Heart left ventricle (tissue), 13 donors: Measurements from ENCODE around the gene LASP1.

ENCODE experiments used
- POLR2A ChIP-seq, 2 donors: fragments of 450-650 bp; IDR thresholded peaks; one replicate each; pipeline ENCODE4 v1.6.1; 2017; ENCODE audit warnings: antibody characterized with exemption in 2 of 2, mild to moderate bottlenecking in 2 of 2, moderate library complexity in 2 of 2
- TF ChIP-seq, protein P1 (sequence below), 12 donors: fragments of 200-600 bp; sonication (generic) in 4 of 12; IDR thresholded peaks; one replicate each; pipeline versions ENCODE4 v1.5.0 to v1.8.0; 2018 to 2022; ENCODE audit warnings: antibody characterized with exemption in 12 of 12, mild to moderate bottlenecking in 5 of 12
- donor health status: ischemic (EF 13 %, LVEDD 7.1; RV severe dilation, severe dysfunction).
- donor health status: DM: no; HTN: yes; CAD: no.
- donor health status: DM: no; HTN: no; CAD: no.
- donor health status: ischemic (EF 25% LVEDD 6.9; RV normal size, moderate dysfunction).
- donor health status: ischemic (EF 25% LVEDD 5.7; RV mildly dilated, moderate dysfunction).
- donor health status: ischemic (EF 35%, LVEDD 5.7; RV mildly dilated, moderate dysfunction).
- donor health status: nonischemic (EF 11% LVEDD 7.7; RV severe dilation, severe dysfunction).
- donor health status: DM: yes; HTN: yes; CAD: no.
- donor health status: PGD.
- donor health status: ischemic (EF 29% LVEDD 5.4; RV normal size, mild dysfunction).
- donor health status: nonischemic (EF 23%, LVEDD 6.1; RV moderate dilation, normal function).

DNA sequence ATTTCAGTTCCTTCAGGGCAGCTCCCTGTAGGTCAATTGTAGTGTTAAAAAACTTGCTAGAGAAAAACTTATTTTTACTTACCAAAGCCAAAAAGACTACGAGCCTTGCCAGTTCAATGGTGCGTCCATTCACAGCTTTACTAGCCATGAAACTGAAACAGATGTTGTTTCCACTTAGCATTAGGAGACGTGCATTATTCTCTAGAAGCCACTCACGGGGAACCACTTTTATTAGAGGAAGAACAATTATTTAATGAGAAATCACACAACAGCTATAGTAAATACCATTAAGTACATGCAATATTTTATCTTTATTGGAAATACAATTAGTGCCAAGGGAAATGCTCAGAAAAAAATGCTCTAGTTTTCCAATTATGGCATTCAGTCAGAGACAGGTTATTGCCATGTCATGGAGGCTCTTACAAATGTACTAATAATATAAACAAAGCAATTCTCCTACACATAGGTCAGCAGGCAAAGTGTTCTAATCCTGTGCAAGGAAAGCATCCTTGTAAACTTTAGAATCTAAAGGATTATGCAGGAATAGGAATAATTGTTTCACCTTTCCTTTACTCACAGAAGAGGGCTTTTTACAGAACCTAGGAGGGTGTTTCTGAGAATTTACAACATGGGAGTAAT is 73.0 kb downstream of the LASP1 start:
- TF ChIP-seq, protein P1, sequence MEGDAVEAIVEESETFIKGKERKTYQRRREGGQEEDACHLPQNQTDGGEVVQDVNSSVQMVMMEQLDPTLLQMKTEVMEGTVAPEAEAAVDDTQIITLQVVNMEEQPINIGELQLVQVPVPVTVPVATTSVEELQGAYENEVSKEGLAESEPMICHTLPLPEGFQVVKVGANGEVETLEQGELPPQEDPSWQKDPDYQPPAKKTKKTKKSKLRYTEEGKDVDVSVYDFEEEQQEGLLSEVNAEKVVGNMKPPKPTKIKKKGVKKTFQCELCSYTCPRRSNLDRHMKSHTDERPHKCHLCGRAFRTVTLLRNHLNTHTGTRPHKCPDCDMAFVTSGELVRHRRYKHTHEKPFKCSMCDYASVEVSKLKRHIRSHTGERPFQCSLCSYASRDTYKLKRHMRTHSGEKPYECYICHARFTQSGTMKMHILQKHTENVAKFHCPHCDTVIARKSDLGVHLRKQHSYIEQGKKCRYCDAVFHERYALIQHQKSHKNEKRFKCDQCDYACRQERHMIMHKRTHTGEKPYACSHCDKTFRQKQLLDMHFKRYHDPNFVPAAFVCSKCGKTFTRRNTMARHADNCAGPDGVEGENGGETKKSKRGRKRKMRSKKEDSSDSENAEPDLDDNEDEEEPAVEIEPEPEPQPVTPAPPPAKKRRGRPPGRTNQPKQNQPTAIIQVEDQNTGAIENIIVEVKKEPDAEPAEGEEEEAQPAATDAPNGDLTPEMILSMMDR (IDR thresholded peaks at IDR 0.05) = no peak
- TF ChIP-seq POLR2A (IDR thresholded peaks at IDR 0.05) = no peak
